ENCODE measurements around the gene PLTP. TPM values are rescaled to one million over a fixed set of nuclear protein-coding genes. Genes with fewer than 3 reads are reported as not detected.

Gene PLTP
- total and polyA plus RNA-seq, 2 of the 13 experiments (the other 11 are each of a cell fraction or from before 2014, with no cell fraction given): 16.9 to 28.6 TPM

- TF ChIP-seq, protein P1, sequence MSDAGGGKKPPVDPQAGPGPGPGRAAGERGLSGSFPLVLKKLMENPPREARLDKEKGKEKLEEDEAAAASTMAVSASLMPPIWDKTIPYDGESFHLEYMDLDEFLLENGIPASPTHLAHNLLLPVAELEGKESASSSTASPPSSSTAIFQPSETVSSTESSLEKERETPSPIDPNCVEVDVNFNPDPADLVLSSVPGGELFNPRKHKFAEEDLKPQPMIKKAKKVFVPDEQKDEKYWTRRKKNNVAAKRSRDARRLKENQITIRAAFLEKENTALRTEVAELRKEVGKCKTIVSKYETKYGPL (CRISPR knock-in tag; IDR thresholded peaks at IDR 0.05): no peak
- TF ChIP-seq, protein P2, sequence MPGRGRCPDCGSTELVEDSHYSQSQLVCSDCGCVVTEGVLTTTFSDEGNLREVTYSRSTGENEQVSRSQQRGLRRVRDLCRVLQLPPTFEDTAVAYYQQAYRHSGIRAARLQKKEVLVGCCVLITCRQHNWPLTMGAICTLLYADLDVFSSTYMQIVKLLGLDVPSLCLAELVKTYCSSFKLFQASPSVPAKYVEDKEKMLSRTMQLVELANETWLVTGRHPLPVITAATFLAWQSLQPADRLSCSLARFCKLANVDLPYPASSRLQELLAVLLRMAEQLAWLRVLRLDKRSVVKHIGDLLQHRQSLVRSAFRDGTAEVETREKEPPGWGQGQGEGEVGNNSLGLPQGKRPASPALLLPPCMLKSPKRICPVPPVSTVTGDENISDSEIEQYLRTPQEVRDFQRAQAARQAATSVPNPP (CRISPR knock-in tag; IDR thresholded peaks at IDR 0.05): no peak
- TF ChIP-seq REXO4 (CRISPR knock-in tag; IDR thresholded peaks at IDR 0.05; ENCODE audit: borderline replicate concordance): no peak
- TF ChIP-seq SIX4 (CRISPR knock-in tag; IDR thresholded peaks at IDR 0.05): no peak
- no peak for TF ChIP-seq NFRKB (IDR thresholded peaks at IDR 0.05)
- TF ChIP-seq PLSCR1 (CRISPR knock-in tag; IDR thresholded peaks at IDR 0.05; ENCODE audit: borderline replicate concordance): no peak
- TF ChIP-seq REPIN1 (CRISPR knock-in tag; IDR thresholded peaks at IDR 0.05; ENCODE audit: borderline replicate concordance, low read depth): peak; percentile 73; the same call in 1 of the 2 replicates
- TF ChIP-seq SP1 (IDR thresholded peaks at IDR 0.05): no peak
- TF ChIP-seq SP1 (CRISPR knock-in tag; IDR thresholded peaks at IDR 0.05): no peak
- no peak for TF ChIP-seq ARNTL (CRISPR knock-in tag; IDR thresholded peaks at IDR 0.05)
- TF ChIP-seq ZNF782 (CRISPR knock-in tag; IDR thresholded peaks at IDR 0.05; ENCODE audit: borderline replicate concordance): no peak
- TF ChIP-seq SMC3 (IDR thresholded peaks at IDR 0.05; ENCODE audit: low read length): no peak
- TF ChIP-seq ZBTB7B (CRISPR knock-in tag; IDR thresholded peaks at IDR 0.05): peak; percentile 45; the same call in 1 of the 2 replicates
- no peak for TF ChIP-seq ISX (CRISPR knock-in tag; conservative IDR thresholded peaks at IDR 0.05)
- no peak for TF ChIP-seq RFX1 (IDR thresholded peaks at IDR 0.05)
- TF ChIP-seq HOXA9 (CRISPR knock-in tag; IDR thresholded peaks at IDR 0.05; ENCODE audit: borderline replicate concordance): no peak
- no peak for TF ChIP-seq PAF1 (CRISPR knock-in tag; IDR thresholded peaks at IDR 0.05)
- peak; percentile 63; the same call in 1 of the 2 replicates for TF ChIP-seq ZNF430 (CRISPR knock-in tag; IDR thresholded peaks at IDR 0.05)
- no peak for TF ChIP-seq JARID2 (CRISPR knock-in tag; IDR thresholded peaks at IDR 0.05; ENCODE audit: insufficient replicate concordance)
- TF ChIP-seq RBM22 (optimal IDR thresholded peaks at IDR 0.05; ENCODE audit: low read length): no peak
- no peak for TF ChIP-seq SNAPC5 (CRISPR knock-in tag; IDR thresholded peaks at IDR 0.05; ENCODE audit: borderline replicate concordance)
- TF ChIP-seq CREBL2 (CRISPR knock-in tag; IDR thresholded peaks at IDR 0.05; ENCODE audit: borderline replicate concordance): no peak
- no peak for TF ChIP-seq GZF1 (CRISPR knock-in tag; IDR thresholded peaks at IDR 0.05)
- TF ChIP-seq ZSCAN29 (CRISPR knock-in tag; conservative IDR thresholded peaks at IDR 0.05): no peak
- peak; percentile 49; the same call in 1 of the 2 replicates for TF ChIP-seq RCOR2 (CRISPR knock-in tag; IDR thresholded peaks at IDR 0.05)
- no peak for TF ChIP-seq MED13 (CRISPR knock-in tag; IDR thresholded peaks at IDR 0.05)
- TF ChIP-seq ZNF687 (CRISPR knock-in tag; IDR thresholded peaks at IDR 0.05): peak; percentile 91
Observed at GRCh38 chr20:45909336-45909808, 2.6 kb downstream of the PLTP start (continued).

Measured in HepG2 (cell line).